ENCODE results near the gene MS4A6A.
"Not testable (repeated sequence)": the region's sequence is repeated elsewhere in the genome, so short reads cannot be mapped to it uniquely, and the experiment has no call there.

Gene MS4A6A, protein sequence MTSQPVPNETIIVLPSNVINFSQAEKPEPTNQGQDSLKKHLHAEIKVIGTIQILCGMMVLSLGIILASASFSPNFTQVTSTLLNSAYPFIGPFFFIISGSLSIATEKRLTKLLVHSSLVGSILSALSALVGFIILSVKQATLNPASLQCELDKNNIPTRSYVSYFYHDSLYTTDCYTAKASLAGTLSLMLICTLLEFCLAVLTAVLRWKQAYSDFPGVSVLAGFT

DNA sequence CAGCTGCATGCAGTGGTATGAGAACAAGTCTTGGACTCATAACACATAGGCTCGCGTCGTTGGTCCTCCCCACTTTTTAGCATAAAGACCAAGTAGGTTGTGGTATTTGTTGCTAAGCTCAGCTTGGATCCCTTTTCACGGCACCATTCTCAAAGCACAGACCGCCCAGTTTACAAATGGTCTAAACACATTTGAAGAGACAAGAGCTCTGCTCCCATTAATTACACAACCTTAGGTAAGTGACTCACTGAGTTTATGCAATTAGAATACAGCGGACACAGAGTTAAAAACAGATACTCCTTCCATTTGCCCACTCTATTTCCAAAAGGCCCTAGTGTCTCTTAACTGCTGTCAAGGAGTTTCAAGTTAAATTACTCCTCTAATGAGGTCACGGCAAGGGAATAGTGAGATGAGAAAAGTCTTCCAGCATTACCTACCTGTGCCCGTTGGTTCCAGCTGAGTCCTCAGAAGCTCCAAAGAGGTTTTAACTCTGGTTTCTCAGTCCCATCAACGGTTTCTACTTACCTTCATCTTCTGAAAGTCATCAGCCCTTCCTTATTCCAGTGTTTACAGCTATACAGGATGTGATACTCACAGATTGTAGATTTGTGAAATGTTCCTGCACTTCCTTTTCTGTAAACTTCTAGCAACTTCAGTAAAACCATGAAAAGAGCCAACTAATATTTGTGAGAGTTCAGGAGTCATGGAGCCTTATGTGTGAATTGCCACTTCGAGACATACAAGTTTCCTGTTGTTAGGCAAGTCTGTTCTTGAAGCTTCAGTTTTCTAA is at the start of gene MS4A6A:
MS4A6A (minus strand) TSS at position 543 of the 790 bp plus-strand sequence. CDS start 1,356 bp downstream, outside the sequence.
- DNase-seq (ENCODE audit: extremely low read depth in 1 of 2, low read depth in 1 of 2), result no peak

DNA sequence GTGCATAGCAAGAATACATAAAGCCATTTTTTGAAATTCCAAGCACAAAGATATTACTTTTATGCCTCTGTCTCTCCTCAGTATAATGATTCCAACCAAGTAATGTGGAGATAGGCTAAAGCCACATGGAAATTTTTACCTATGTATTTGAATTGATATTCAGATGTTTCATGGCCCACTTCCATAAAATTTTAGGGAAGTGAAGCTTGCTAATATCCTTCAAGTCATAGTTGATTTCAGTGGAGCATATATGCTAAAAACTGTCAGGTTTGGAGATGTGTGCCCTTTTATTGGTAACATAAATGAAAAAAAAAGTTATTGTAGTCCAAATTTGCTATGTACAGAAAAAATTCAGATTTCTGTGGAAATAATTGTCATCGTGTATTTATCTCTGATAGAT is 47.8 kb upstream of the MS4A6A start:
- no peak for DNase-seq (ENCODE audit: extremely low read depth in 1 of 2, low read depth in 1 of 2)

DNA sequence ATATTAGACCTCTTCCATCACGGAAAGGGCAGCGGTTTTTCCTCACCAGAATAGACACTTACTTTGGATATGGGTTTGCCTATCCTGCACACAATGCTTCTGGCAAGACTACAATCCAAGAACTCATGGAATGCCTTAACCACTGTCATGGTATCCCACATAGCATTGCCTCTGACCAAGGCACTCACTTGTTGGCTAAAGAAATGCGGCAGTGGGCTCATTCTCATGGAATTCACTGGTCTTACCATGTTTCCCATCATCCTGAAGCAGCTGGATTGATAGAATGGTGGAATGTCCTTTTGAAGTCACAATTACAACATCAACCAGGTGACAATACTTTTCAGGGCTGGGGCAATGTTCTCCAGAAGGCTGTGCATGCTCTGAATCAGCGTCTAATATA is 39.3 kb upstream of the MS4A6A start:
- DNase-seq (ENCODE audit: extremely low read depth in 1 of 2, low read depth in 1 of 2), result no peak

DNA sequence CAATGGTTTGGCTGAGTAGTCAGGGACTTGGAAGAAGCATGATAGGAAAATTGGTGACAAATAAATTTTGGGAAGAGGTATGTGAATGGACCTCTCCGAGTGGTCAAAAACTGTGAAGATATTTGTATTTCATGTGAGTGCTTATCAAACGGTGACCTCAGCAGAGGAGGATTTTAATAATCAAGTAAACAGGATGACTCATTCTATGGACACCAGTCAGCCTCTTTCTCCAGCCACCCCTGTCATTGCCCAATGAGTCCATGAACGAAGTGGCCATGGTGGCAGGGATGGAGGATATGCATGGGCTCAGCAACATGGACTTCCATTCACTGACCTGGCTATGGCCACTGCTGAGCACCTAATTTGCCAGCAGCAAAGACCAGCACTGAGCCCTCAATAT is 38.8 kb upstream of the MS4A6A start:
- DNase-seq (ENCODE audit: extremely low read depth in 1 of 2, low read depth in 1 of 2), result no peak

DNA sequence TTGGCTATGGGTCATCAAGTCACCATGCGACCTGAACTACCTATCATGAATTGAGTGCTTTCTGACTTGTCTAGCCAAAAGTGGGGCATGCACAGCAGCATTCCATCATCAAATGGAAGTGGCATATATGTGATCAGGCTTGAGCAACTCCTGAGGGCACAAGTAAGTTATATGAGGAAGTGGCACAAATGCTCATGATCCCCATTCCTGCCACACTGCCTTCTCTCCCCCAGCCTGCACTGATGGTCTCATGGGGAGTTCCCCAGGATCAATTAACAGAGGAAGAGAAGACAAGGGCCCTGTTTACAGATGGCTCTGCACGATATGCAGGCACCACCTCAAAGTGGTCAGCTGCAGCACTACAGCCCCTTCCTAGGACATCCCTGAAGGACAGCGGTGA is 38.3 kb upstream of the MS4A6A start:
- no peak for DNase-seq (ENCODE audit: extremely low read depth in 1 of 2, low read depth in 1 of 2)

DNA sequence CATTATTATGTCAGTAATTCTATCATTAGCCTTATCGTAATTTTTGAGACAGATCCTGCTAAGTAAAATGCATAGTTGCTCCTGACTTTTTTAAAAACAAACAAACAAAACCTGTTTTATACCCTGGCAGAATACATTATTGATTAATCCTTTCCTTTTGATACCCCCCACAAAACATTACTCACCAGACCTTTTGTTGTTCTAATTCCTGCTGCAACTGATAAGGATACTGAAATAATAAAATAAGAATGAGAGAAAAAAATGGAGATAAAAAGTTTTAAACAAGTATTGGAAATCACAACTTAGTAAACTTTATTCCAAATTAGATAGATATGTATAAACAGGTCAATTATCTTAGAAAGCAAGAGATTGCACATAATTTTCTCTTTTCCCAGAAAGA is 31.5 kb upstream of the MS4A6A start:
- DNase-seq (ENCODE audit: extremely low read depth in 1 of 2, low read depth in 1 of 2), result no peak

DNA sequence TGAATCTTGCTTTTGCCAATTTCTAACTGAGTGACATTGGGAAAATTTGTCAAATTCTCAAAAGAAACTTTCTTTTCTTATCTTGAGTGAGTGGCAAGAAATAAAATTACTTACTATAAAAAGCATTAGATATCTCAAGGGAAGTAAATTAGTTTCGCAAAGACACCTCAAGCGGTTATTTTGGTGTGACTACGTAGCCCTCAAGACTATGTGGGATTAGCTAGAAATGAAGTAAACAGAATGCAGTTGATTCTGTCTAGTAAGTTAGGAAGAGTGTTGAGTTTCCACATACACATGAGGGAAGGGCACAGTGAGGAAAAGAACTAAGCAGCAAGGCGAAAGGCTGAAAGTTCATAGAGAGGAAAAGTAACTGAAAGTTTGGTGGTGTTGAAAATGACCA is 28.3 kb upstream of the MS4A6A start:
- DNase-seq (ENCODE audit: extremely low read depth in 1 of 2, low read depth in 1 of 2), result no peak

DNA sequence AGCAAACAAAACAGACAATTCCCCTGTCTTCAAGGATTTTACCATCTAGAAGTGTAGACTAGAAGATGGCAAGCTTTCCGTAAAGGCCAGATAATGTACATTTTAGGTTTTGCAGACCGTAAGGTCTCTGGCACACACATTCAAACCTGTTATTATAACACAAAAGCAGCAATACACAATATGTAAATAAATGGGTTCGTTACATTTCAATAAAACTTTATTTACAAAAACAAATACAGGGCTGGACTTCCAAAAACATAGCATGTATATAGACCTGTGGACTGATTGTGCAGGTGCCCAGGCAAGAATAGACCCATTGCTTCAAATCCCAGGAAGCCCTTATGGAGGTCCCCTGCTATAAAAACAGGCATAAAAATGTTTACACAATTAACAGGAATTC is 27.1 kb upstream of the MS4A6A start:
- DNase-seq (ENCODE audit: extremely low read depth in 1 of 2, low read depth in 1 of 2), result no peak

DNA sequence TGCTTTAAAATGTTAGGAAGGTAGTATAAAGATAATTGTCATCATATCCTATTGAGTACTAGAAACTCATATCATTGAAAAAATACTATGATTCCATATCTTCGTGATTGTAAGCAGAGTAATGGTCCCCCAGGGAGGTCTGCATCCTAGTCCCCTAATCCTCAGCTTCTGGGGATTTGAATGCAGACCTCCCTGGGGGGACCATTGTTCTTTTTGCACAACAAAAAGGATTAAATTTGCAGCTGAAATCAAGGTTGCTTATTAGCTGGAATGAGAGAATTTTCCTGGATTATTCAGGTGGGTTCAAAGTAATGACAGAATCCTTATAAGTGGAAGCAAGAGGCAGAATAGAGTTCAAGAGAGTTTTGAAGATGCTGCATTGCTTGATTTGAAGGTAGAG is 26.1 kb upstream of the MS4A6A start:
- no peak for DNase-seq (ENCODE audit: extremely low read depth in 1 of 2, low read depth in 1 of 2)

DNA sequence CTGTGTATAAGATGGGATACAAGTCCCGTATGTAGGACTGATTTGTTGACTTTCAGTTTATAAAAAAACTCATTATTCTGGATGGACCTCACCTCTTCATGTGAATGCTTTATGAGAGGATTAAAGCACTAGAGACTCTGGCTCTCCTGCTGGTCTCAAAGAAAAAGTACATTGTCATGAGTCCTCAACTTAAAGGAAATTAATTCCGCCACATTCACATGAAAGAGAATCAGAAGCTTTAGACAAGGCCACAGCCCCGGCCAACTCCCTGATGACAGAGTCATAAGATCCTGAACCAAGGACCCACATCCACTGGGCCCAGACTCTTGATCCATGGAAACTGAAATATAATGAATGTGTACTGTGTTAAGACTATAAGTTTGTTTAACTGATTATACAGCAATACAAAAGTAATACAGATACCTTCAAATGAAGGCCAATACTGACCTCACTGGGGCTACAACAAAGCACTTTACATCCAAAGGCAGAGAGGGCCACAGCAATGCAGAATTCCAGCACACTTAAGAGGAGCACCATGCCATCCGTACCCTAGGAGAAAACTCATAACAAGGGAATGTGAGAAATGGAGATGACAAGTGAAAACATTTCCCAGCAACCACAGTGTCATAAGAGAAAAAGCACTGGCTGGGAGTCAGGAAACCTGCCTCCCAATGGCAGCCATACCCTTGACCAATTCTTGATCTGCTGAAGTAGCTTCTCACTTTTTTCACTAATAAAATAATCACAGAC is 25.4 kb upstream of the MS4A6A start:
- no peak for DNase-seq (ENCODE audit: extremely low read depth in 1 of 2, low read depth in 1 of 2)

DNA sequence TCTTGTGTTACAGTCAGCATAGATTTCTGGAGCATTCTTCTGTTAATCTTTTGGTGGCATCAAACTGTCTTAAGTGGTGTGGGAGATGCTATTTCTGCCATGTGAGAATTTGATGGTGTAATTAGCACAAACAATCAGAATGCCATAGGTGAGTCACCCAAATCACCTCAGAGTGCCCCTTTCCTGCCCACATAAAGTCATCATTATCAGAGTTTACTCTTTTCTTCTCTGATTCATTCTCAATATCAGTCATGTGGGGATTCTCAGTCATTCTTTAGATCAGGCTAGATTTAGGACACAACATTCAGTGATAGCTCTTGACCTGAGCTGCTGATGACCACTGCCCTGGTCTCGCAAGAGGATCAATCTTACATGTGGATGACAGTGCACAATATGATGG is 23.7 kb upstream of the MS4A6A start:
- DNase-seq (ENCODE audit: extremely low read depth in 1 of 2, low read depth in 1 of 2), result no peak

DNA sequence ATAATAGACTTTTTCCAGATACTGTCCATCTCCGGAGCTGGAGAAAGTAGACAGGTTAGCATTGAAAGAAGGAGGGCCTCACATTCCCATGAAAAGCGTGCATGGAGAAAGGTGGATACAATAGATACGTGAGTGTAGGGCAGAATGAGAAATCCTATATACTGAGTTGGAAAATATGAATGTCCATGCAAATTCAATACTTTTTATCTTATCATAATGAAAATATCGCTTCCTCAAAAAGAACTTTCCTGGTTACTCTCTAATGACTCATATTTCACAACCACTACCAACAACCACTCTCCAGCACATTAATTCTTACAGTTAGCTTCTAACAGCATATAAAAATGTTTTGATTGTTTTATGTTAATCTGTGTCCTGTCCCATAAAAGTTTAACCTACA is 22.0 kb upstream of the MS4A6A start:
- DNase-seq (ENCODE audit: extremely low read depth in 1 of 2, low read depth in 1 of 2), result no peak

DNA sequence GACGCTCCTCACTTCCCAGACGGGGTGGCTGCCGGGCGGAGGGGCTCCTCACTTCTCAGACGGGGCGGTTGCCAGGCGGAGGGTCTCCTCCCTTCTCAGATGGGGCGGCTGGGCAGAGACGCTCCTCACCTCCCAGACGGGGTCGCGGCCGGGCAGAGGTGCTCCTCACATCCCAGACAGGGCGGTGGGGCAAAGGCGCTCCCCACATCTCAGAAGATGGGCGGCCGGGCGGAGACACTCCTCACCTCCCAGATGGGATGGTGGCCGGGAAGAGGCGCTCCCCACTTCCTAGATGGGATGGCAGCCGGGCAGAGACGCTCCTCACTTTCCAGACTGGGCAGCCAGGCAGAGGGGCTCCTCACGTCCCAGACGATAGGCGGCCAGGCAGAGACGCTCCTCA is 18.5 kb upstream of the MS4A6A start:
- DNase-seq (ENCODE audit: extremely low read depth in 1 of 2, low read depth in 1 of 2), result not testable (repeated sequence)

DNA sequence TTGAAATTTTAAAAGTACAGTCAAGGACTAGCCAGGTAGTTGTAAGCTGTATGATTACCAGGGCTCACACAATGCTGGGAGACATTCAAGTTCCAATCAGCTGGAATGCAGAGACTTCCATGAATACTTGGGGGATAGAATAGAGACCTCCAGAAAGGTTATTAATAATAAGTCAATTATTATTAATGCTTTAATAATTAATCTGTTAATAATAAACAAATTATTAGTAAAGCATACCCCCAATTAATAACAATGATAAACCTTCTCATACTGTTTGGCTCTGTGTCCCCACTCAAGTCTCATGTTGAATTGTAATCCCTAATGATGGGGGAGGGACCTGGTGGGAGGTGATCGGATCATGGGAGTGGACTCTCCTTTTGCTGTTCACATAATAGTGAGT is 14.6 kb upstream of the MS4A6A start:
- DNase-seq (ENCODE audit: extremely low read depth in 1 of 2, low read depth in 1 of 2), result no peak

DNA sequence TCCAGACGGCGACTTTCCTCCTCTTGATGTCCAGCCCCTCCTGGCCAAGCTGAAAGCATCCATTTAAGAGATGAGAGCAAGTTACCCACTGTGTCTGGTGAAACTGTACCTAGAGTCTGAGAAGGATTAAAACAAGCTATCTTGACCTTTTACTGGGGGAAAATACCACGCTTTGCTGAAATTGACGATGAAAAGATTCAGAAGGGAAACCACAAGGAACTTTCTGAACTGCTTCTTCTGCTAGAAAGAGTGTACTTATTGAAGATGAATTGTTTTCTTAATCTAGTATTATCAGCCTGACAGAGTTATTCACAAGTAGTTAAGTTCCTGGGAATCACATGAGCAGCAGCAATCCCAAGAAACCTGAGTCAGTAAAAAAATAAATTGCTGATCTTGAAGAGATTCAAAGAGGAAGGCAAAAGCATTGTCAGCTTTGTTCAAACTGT is 13.1 kb upstream of the MS4A6A start:
- DNase-seq (ENCODE audit: extremely low read depth in 1 of 2, low read depth in 1 of 2), result no peak

DNA sequence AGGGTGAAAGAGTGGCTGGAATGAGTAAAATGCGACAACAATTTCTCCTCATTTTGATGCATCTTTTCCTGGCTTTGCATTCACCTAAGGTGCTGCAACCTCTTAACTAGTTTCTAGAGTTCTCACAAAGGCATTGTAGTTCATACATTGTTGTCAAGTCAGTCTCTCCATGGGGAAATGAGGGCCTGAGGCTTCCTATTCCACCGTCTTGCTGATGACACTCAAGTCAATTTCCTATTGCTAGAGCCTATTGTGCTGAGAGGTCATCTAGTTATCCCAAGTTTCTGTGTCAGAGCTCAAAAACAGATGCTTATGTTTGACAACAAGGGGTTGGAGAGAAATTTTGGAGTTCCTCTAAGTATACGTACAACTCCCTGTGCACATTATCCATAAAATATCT is 11.6 kb upstream of the MS4A6A start:
- DNase-seq (ENCODE audit: extremely low read depth in 1 of 2, low read depth in 1 of 2), result no peak

DNA sequence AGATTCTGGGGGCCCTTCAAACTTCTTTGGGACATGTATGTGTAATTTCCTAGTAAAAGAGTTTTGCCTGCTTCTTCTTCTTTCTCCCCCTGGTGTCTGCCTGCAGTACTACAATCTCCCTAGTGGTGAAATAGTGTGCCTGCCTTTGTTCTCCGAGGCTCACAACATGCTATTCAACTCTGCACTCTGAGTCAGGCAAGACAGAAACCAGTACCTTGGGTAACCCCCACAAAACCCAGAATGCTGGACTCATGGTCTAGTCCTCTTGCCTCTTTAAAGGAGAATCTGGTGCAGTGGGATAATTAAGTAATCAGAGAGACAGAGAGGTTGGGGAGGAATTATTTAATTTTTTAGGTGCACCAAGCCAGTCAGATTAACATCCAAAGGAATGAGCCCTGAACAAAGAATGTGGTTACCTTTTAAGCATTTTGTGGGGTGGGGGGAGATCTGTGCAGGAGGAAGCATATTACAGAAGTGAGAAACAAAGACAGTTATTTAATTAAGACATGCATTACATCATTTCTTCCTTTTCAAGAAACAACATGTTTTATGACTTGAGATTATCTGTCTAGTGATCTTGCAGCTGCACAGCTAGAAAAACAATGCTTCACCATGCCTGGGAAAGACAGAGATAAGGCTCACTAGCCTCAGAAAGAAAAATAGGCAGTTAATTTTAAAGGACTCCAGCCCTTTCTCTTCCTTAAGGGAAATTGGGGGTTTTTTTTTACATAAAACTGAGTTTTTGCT is 11.0 kb upstream of the MS4A6A start:
- peak in 1 of 2 donors; percentile 48 for DNase-seq (ENCODE audit: extremely low read depth in 1 of 2, low read depth in 1 of 2)

DNA sequence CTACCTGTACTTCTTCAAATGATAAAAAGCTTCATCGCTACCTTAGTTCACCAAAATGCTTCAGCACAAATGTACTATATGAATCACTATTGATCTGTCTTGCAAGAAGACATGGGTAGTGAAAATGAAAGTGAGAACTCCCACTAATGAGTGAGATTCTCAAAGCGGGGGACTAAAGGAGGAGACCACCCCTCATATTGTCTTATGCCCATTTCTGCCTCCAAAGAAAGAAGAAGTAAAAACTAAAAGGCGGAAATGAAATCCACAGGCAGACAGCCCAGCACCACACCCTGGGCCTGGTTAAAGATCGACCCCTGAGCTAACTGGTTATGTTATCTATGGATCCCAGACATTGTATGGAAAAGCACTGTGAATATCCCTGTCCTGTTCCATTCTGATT is 9.7 kb upstream of the MS4A6A start:
- not testable (repeated sequence) for DNase-seq (ENCODE audit: extremely low read depth in 1 of 2, low read depth in 1 of 2)

DNA sequence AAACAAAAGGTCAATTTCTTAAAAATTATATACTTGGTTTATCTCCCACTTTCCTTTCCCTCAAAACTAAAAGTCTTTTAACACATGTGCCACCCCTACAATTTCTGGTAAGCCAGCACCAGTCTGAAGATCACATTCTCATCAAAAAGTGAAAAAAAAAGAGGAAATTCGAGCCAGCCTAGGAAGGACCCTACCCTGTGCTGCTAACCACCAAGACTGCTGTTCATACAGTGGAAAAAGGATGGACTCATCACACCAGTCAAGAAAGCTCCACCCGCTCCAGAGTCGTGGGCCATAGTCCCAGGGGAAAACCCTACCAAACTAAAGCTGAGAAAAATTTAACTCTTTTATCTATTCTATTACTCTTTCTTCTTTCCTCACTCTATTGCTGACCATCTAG is 5.6 kb upstream of the MS4A6A start:
- DNase-seq (ENCODE audit: extremely low read depth in 1 of 2, low read depth in 1 of 2), result not testable (repeated sequence)

DNA sequence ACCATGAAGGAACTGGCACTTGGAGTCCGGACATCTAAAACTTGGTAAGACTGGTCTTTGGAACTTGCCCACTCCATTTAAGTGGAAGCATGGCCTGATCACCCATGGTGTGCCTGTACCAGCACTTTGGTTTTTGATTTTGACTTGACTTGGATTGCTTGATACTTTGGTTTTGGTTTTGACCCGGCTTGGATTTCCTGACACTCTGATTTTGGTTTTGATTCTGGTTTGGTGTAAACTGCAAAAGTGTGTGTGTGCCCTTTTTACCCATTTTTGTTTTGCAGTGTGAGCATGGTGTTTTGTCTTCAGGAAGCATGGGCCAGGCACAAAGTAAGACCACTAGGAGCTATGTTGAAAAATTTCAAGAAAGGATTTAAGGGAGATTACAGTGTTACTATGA is 3.2 kb upstream of the MS4A6A start:
- DNase-seq (ENCODE audit: extremely low read depth in 1 of 2, low read depth in 1 of 2), result not testable (repeated sequence)

DNA sequence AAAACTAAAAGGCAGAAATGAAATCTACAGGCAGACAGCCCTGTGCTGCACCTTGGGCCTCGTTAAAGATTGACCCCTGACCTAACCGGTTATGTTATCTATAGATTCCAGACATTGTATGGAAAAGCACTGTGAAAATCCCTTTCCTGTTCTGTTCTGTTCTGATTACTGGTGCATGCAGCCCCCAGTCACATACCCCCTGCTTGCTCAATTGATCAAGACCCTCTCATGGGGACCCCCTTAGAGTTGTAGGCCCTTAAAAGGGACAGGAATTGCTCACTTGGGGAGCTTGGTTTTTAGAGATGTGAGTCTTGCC is 2.6 kb upstream of the MS4A6A start:
- not testable (repeated sequence) for DNase-seq (ENCODE audit: extremely low read depth in 1 of 2, low read depth in 1 of 2)
